ENCODE results near the gene REST.
A peak's percentile ranks its signal among the peaks of the same experiment; 100 is the strongest.

REST gene

DNA sequence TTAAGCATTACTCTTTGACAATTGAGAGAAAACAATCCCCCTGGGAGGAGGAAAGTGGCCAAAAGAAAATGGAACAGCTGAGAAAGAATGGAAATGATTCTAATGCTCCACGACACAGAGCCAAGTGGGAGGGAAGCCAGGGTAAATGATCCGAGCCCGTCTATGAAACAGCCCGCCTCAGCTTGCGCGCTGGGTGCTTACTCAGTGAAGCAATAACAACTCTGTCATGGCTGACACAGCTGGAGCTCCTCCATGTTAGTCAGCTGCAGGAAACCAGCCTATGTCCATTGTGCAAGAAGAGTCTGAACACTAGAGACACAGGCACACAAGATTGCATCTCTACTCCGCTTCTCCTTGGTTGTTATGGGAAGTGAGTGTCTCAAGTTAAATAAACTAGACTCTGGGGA lies 50.4 kb downstream of the REST start:
- peak; percentile 75 for DNase-seq (ENCODE audit: low spot score)
- POLR2A ChIA-PET (ENCODE audit: low non-redundant PET) = no interaction called here
- TF ChIP-seq, protein P1, sequence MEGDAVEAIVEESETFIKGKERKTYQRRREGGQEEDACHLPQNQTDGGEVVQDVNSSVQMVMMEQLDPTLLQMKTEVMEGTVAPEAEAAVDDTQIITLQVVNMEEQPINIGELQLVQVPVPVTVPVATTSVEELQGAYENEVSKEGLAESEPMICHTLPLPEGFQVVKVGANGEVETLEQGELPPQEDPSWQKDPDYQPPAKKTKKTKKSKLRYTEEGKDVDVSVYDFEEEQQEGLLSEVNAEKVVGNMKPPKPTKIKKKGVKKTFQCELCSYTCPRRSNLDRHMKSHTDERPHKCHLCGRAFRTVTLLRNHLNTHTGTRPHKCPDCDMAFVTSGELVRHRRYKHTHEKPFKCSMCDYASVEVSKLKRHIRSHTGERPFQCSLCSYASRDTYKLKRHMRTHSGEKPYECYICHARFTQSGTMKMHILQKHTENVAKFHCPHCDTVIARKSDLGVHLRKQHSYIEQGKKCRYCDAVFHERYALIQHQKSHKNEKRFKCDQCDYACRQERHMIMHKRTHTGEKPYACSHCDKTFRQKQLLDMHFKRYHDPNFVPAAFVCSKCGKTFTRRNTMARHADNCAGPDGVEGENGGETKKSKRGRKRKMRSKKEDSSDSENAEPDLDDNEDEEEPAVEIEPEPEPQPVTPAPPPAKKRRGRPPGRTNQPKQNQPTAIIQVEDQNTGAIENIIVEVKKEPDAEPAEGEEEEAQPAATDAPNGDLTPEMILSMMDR (conservative IDR thresholded peaks at IDR 0.05; ENCODE audit: low read depth) = no peak
- CTCF ChIA-PET = no interaction called here
- H3K27ac ChIP-seq = peak overlapping the region; percentile 70

DNA sequence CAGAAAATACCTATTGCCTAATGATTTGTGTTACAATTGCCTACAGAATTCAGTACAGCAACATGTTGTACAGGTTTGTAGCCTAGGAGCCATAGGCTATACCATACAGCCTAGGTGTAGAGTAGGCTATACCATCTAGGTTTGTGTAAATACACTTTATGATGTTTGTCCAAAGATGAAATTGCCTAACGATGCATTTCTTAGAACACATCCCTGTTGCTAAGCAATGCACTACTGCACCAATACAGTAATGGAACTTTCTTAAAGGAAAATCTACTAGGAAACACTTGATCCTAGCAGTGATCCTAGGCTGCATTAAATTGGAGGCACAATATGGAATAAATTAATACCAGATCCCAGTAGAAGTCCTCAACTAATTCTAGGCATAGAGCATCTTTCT lies 51.4 kb downstream of the REST start:
- TF ChIP-seq, protein P1 (conservative IDR thresholded peaks at IDR 0.05; ENCODE audit: low read depth) = no peak
- POLR2A ChIA-PET (ENCODE audit: low non-redundant PET) = no interaction called here
- DNase-seq (ENCODE audit: low spot score) = no peak
- H3K27ac ChIP-seq = no peak overlapping the region
- CTCF ChIA-PET = interaction anchor here (0.5 kb wide), 1 partner anchor 91 kb away, joined by 3 read pairs; no protein-coding TSS in a partner anchor

DNA sequence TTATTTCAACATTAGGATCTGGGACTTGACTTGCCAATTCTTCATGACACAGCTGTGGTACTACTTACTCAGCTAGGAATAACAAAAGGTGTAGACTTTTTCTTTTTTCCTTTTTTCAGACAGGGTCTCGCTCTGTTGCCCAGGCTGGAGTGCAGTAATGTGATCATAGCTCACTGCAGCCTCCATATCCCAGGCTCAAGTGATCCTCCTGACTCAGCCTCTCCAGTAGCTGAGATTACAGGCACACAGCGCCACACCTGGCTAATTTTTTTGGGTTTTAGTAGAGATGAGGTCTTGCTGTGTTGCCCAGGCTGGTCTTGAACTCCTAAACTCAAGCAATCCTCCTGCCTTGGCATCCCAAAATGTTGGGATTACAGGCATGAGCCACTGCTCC lies 53.4 kb downstream of the REST start:
- H3K27ac ChIP-seq = no peak overlapping the region
- CTCF ChIA-PET = interaction anchor here (0.6 to 1.4 kb wide), 2 partner anchors 20 to 514 kb away, joined by 3 read pairs; no protein-coding TSS in a partner anchor
- POLR2A ChIA-PET (ENCODE audit: low non-redundant PET) = no interaction called here
- TF ChIP-seq, protein P1 (conservative IDR thresholded peaks at IDR 0.05; ENCODE audit: low read depth) = no peak
- DNase-seq (ENCODE audit: low spot score) = no peak

DNA sequence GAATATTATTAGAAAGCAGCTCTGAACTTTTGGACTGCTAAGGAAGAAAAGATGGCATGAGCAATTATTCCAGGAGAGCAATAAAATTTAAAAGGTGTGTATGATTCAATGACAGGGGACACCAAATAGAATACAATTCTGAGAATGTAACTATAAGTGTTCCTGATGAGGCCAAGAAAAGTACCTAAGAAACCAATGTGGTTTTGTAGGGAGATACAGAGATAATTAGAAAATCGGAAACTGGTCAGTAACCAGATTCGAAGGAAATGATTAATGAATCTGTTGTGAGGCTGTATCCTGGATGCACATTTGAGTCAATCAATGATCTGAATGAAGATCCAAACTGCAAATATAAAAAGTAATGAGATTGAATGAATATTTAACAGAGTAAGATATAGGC lies 63.7 kb downstream of the REST start:
- DNase-seq (ENCODE audit: low spot score) = no peak
- H3K27ac ChIP-seq = no peak overlapping the region
- ChIA-PET CTCF (no interaction called here), POLR2A (ENCODE audit: low non-redundant PET) (no interaction called here)
- TF ChIP-seq, protein P1 (conservative IDR thresholded peaks at IDR 0.05; ENCODE audit: low read depth) = no peak

DNA sequence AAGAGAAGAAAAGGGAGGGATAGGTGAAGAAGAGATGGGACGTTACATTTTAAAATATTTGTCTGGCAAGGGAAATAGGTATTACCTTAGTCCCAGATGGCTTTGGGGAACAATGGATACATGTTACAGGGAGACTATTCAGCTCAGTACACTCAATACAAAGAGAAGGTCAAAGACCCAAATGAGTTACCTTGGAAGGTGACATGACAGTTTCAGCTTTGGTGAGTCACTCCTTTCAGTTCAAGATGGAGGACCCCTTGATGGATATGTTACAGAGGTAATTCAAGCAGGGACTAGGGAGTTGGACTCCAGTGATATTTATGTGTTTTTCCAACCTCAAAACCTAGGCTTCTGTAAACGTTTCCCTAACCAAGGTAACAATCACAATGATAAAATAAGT lies 64.7 kb downstream of the REST start:
- DNase-seq (ENCODE audit: low spot score) = no peak
- TF ChIP-seq, protein P1 (conservative IDR thresholded peaks at IDR 0.05; ENCODE audit: low read depth) = no peak
- POLR2A ChIA-PET (ENCODE audit: low non-redundant PET) = no interaction called here
- H3K27ac ChIP-seq = no peak overlapping the region
- CTCF ChIA-PET = no interaction called here

DNA sequence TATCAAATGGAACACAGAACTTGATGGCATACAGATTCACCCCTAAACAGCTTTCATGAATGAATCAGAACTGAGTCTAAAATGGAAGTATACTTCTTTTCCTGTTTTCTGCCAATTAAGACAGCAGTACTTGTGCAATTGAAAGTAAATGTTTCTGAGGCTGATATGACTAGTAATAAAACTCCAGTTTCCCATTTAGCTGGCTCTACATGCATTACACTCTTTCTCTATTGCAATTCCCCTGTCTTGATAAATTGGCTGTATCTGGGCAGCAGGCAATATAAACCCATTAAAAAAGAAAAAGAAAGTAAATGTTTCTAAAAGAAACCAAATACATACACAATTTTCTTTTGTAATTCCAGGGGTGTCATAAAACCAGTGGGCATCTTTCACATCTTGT lies 65.1 kb downstream of the REST start:
- DNase-seq (ENCODE audit: low spot score) = no peak
- no peak overlapping the region for H3K27ac ChIP-seq
- ChIA-PET POLR2A (ENCODE audit: low non-redundant PET) (no interaction called here), CTCF (no interaction called here)
- TF ChIP-seq, protein P1 (conservative IDR thresholded peaks at IDR 0.05; ENCODE audit: low read depth) = no peak

DNA sequence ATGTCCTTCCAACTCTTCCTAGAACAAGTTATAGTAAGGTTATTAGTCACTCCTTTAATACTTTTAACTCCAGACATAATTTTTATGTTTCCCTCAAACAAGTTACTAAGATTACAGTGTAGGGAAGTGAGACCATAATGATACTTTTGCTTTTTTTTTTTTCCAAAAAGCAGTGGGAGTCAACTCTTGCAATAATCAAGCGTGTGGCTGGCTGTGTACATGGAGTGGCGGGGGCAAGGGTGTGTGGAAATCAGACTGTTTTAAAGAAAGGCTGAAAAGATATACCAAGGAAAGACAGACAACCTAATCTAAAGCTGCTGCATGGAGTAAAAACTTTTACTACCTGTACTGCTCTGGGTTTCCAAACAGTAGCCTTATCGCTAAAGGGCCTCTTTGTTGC lies 65.6 kb downstream of the REST start:
- no peak for DNase-seq (ENCODE audit: low spot score)
- ChIA-PET CTCF (no interaction called here), POLR2A (ENCODE audit: low non-redundant PET) (no interaction called here)
- TF ChIP-seq, protein P1 (conservative IDR thresholded peaks at IDR 0.05; ENCODE audit: low read depth) = no peak
- no peak overlapping the region for H3K27ac ChIP-seq
